ENCODE measurements around the gene PEX10.

Gene PEX10

GRCh38 chr1:2374252-2375155 is 37.9 kb downstream of the PEX10 start:
- Histone ChIP-seq H3K4me3 (no peak overlapping the region), H3K27ac (no peak overlapping the region)
- no peak for DNase-seq (ENCODE audit: low spot score)
- no peak for TF ChIP-seq CTCF (IDR thresholded peaks at IDR 0.05)

DNA sequence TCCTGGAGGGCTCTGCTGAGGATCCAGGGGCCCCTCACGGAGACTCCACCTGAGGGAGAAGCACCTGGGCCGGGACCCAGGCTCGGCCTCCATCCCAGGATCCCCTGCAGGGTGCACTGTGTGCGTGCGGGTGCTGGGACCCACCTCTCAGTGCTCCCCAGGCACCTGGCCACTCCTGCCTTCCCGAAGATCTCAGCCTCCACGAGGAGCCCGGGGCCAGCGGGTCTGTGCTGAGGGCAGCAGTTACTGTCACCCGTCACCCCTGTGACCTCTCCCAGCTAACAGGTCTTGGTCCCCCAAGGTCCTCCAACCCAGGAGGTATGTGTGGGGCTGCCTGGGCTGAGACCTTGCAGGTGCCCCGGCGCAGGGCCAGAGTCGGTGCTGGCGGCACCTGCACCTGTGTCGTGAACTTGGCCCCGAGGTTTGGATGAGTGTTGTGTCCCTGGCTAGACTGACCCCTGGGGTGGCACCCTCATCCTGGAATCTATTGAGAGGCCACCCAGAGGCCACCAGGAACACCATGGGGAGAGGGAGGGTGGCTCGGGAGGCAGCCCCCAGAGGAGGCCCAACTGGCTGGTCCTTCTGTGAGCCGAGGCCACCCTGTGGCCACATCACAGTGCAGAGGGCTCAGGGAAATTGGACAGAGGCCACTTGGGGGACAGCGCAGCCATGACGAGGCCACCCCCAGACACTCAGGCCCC is 38.7 kb downstream of the PEX10 start:
- no peak for TF ChIP-seq CTCF (IDR thresholded peaks at IDR 0.05)
- H3K27ac ChIP-seq, result no peak overlapping the region
- DNase-seq (ENCODE audit: low spot score), result no peak
- H3K4me3 ChIP-seq, result no peak overlapping the region

DNA sequence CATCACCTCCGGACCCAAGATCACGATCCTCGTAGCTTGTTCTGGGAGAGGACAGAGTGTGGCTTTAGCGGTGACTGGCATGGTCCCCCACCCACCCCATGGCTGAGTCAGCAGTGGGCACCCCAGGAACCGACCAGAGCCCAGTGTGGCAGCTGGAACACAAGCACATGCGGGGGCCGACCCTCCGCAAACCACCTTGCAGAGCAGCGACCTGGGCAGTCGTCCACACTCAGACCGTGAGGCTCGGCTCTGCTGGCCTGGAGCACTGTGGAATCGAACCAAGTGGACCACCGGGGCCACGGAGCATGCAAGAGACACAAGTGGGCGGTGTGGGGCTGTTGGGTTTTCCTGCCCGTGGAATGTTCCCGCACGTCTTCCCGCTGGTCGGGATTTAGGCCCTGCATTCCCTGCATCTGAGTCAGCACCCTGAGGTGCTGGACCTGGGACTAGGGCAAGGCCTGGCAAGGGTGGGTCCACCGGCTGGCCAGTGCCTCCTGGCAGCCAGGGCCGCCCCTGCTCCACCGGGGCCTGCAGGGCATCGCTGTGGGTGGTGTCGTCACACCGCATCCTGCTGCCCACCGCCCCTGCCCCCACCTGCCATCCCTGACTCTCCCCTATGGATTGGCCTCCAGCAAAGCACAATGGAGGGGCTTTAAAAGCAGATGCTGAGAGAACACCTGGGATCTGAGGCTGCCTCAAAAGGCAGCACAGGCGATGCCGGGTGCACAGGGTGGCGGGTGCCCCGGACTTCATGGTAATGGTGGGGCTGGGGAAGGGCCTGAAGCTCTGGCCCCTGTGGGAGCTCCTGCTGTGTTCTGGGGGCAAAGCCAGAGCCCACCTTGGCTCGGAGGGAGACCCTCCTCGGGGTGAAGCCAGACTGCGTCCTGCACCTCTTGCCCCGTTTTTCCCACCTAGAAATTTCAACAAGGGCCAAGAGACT is 39.5 kb downstream of the PEX10 start:
- TF ChIP-seq CTCF (IDR thresholded peaks at IDR 0.05), result no peak
- DNase-seq (ENCODE audit: low spot score), result no peak
- Histone ChIP-seq H3K27ac (no peak overlapping the region), H3K4me3 (no peak overlapping the region)

GRCh38 chr1:2368053-2368744 is 44.2 kb downstream of the PEX10 start:
- Histone ChIP-seq H3K27ac (no peak overlapping the region), H3K4me3 (no peak overlapping the region)
- no peak for TF ChIP-seq CTCF (IDR thresholded peaks at IDR 0.05)
- DNase-seq (ENCODE audit: low spot score), result no peak

GRCh38 chr1:2363847-2364513 is 48.4 kb downstream of the PEX10 start:
- no peak for TF ChIP-seq CTCF (IDR thresholded peaks at IDR 0.05)

More at GRCh38 chr1:2363847-2364513, 48.4 kb downstream of the PEX10 start:
- no peak for DNase-seq (ENCODE audit: low spot score)
- Histone ChIP-seq H3K4me3 (no peak overlapping the region), H3K27ac (no peak overlapping the region)

Measured in coronary artery (tissue), 2 donors.